ENCODE data around the gene FBXL7. TPM values are rescaled to one million over a fixed set of nuclear protein-coding genes. Genes with fewer than 3 reads are reported as not detected.

The FBXL7 gene
- polyA plus RNA-seq, 4 donors: 0.22 to 4.2 (median 2.7) TPM

- H3K4me1 ChIP-seq (ENCODE audit: control insufficient read depth in 3 of 3, insufficient read depth in 2 of 3, low read depth in 1 of 3, low read length in 2 of 3): no peaks in the 10 kb centered on the region
- FAIRE-seq: no peak
- 84 to 91% (median 84%) methylated on average over 5 of the region's 5 CpGs for WGBS, 3 donors
- no peaks in the 10 kb centered on the region for H3K27me3 ChIP-seq (ENCODE audit: control insufficient read depth in 3 of 3, insufficient read depth in 3 of 3, low read length in 3 of 3)
- H3K4me3 ChIP-seq (ENCODE audit: low read depth in 1 of 3, low read length in 3 of 3): no peak overlapping the region
- no peaks in the 10 kb centered on the region for H3K36me3 ChIP-seq (ENCODE audit: control insufficient read depth in 3 of 3, insufficient read depth in 2 of 3, low read depth in 1 of 3, low read length in 3 of 3)
- H3K27ac ChIP-seq (ENCODE audit: low read depth in 1 of 3, low read length in 2 of 3): no peak overlapping the region
- H3K9me3 ChIP-seq (ENCODE audit: control insufficient read depth in 2 of 2, insufficient read depth in 1 of 2, low read depth in 1 of 2, low read length in 1 of 2): no peaks in the 10 kb centered on the region
- no peak for DNase-seq
Observed at GRCh38 chr5:15640116-15640515, 140.1 kb downstream of the FBXL7 start.

GRCh38 chr5:15643731-15644130, 143.8 kb downstream of the FBXL7 start:
- FAIRE-seq (no peak), DNase-seq (no peak)
- Histone ChIP-seq H3K4me3 (ENCODE audit: low read depth in 1 of 3, low read length in 3 of 3) (no peak overlapping the region), H3K4me1 (ENCODE audit: control insufficient read depth in 3 of 3, insufficient read depth in 2 of 3, low read depth in 1 of 3, low read length in 2 of 3) (no peaks in the 10 kb centered on the region), H3K36me3 (ENCODE audit: control insufficient read depth in 3 of 3, insufficient read depth in 2 of 3, low read depth in 1 of 3, low read length in 3 of 3) (no peaks in the 10 kb centered on the region), H3K27me3 (ENCODE audit: control insufficient read depth in 3 of 3, insufficient read depth in 3 of 3, low read length in 3 of 3) (no peaks in the 10 kb centered on the region), H3K9me3 (ENCODE audit: control insufficient read depth in 2 of 2, insufficient read depth in 1 of 2, low read depth in 1 of 2, low read length in 1 of 2) (no peaks in the 10 kb centered on the region), H3K27ac (ENCODE audit: low read depth in 1 of 3, low read length in 2 of 3) (no peak overlapping the region)
- WGBS, 3 donors: 50 to 51% (median 50%) methylated on average over 3 of the region's 3 CpGs

- no peak for DNase-seq
- FAIRE-seq: no peak
- H3K9me3 ChIP-seq (ENCODE audit: control insufficient read depth in 2 of 2, insufficient read depth in 1 of 2, low read depth in 1 of 2, low read length in 1 of 2): no peaks in the 10 kb centered on the region
- H3K4me1 ChIP-seq (ENCODE audit: control insufficient read depth in 3 of 3, insufficient read depth in 2 of 3, low read depth in 1 of 3, low read length in 2 of 3): no peaks in the 10 kb centered on the region
- no peak overlapping the region for H3K27ac ChIP-seq (ENCODE audit: low read depth in 1 of 3, low read length in 2 of 3)
- no peaks in the 10 kb centered on the region for H3K36me3 ChIP-seq (ENCODE audit: control insufficient read depth in 3 of 3, insufficient read depth in 2 of 3, low read depth in 1 of 3, low read length in 3 of 3)
- no peak overlapping the region for H3K4me3 ChIP-seq (ENCODE audit: low read depth in 1 of 3, low read length in 3 of 3)
- WGBS, 3 donors: 59 to 69% (median 59%) methylated on average over 7 of the region's 7 CpGs
- H3K27me3 ChIP-seq (ENCODE audit: control insufficient read depth in 3 of 3, insufficient read depth in 3 of 3, low read length in 3 of 3): no peaks in the 10 kb centered on the region
Observed at GRCh38 chr5:15645381-15646160, 145.6 kb downstream of the FBXL7 start.

- DNase-seq (no peak), FAIRE-seq (no peak)
- Histone ChIP-seq H3K36me3 (ENCODE audit: control insufficient read depth in 3 of 3, insufficient read depth in 2 of 3, low read depth in 1 of 3, low read length in 3 of 3) (no peaks in the 10 kb centered on the region), H3K4me3 (ENCODE audit: low read depth in 1 of 3, low read length in 3 of 3) (no peak overlapping the region), H3K27me3 (ENCODE audit: control insufficient read depth in 3 of 3, insufficient read depth in 3 of 3, low read length in 3 of 3) (no peaks in the 10 kb centered on the region), H3K9me3 (ENCODE audit: control insufficient read depth in 2 of 2, insufficient read depth in 1 of 2, low read depth in 1 of 2, low read length in 1 of 2) (no peaks in the 10 kb centered on the region), H3K4me1 (ENCODE audit: control insufficient read depth in 3 of 3, insufficient read depth in 2 of 3, low read depth in 1 of 3, low read length in 2 of 3) (no peaks in the 10 kb centered on the region), H3K27ac (ENCODE audit: low read depth in 1 of 3, low read length in 2 of 3) (no peak overlapping the region)
- WGBS, 3 donors: 32 to 58% (median 39%) methylated on average over 4 of the region's 4 CpGs
Observed at GRCh38 chr5:15646371-15646770, 146.4 kb downstream of the FBXL7 start.

GRCh38 chr5:15647251-15647650, 147.3 kb downstream of the FBXL7 start:
- H3K36me3 ChIP-seq (ENCODE audit: control insufficient read depth in 3 of 3, insufficient read depth in 2 of 3, low read depth in 1 of 3, low read length in 3 of 3): no peaks in the 10 kb centered on the region
- 66 to 75% (median 70%) methylated on average over 4 of the region's 4 CpGs for WGBS, 3 donors
- H3K4me1 ChIP-seq (ENCODE audit: control insufficient read depth in 3 of 3, insufficient read depth in 2 of 3, low read depth in 1 of 3, low read length in 2 of 3): no peaks in the 10 kb centered on the region
- H3K27ac ChIP-seq (ENCODE audit: low read depth in 1 of 3, low read length in 2 of 3): no peak overlapping the region
- no peak for FAIRE-seq
- H3K9me3 ChIP-seq (ENCODE audit: control insufficient read depth in 2 of 2, insufficient read depth in 1 of 2, low read depth in 1 of 2, low read length in 1 of 2): no peaks in the 10 kb centered on the region
- DNase-seq: no peak
- no peaks in the 10 kb centered on the region for H3K27me3 ChIP-seq (ENCODE audit: control insufficient read depth in 3 of 3, insufficient read depth in 3 of 3, low read length in 3 of 3)
- H3K4me3 ChIP-seq (ENCODE audit: low read depth in 1 of 3, low read length in 3 of 3): no peak overlapping the region

GRCh38 chr5:15650266-15650665, 150.3 kb downstream of the FBXL7 start:
- Histone ChIP-seq H3K36me3 (ENCODE audit: control insufficient read depth in 3 of 3, insufficient read depth in 2 of 3, low read depth in 1 of 3, low read length in 3 of 3) (no peaks in the 10 kb centered on the region), H3K27ac (ENCODE audit: low read depth in 1 of 3, low read length in 2 of 3) (no peak overlapping the region), H3K4me3 (ENCODE audit: low read depth in 1 of 3, low read length in 3 of 3) (no peak overlapping the region), H3K27me3 (ENCODE audit: control insufficient read depth in 3 of 3, insufficient read depth in 3 of 3, low read length in 3 of 3) (no peaks in the 10 kb centered on the region), H3K9me3 (ENCODE audit: control insufficient read depth in 2 of 2, insufficient read depth in 1 of 2, low read depth in 1 of 2, low read length in 1 of 2) (no peaks in the 10 kb centered on the region), H3K4me1 (ENCODE audit: control insufficient read depth in 3 of 3, insufficient read depth in 2 of 3, low read depth in 1 of 3, low read length in 2 of 3) (no peaks in the 10 kb centered on the region)
- FAIRE-seq (no peak), DNase-seq (no peak)
- 67 to 84% (median 72%) methylated on average over 2 of the region's 2 CpGs for WGBS, 3 donors

- WGBS, 3 donors: 2 to 74% (median 10%) methylated on average over 1 of the region's 1 CpG
- Histone ChIP-seq H3K9me3 (ENCODE audit: control insufficient read depth in 2 of 2, insufficient read depth in 1 of 2, low read depth in 1 of 2, low read length in 1 of 2) (no peaks in the 10 kb centered on the region), H3K4me3 (ENCODE audit: low read depth in 1 of 3, low read length in 3 of 3) (no peak overlapping the region), H3K27ac (ENCODE audit: low read depth in 1 of 3, low read length in 2 of 3) (no peak overlapping the region), H3K27me3 (ENCODE audit: control insufficient read depth in 3 of 3, insufficient read depth in 3 of 3, low read length in 3 of 3) (no peaks in the 10 kb centered on the region), H3K4me1 (ENCODE audit: control insufficient read depth in 3 of 3, insufficient read depth in 2 of 3, low read depth in 1 of 3, low read length in 2 of 3) (no peaks in the 10 kb centered on the region), H3K36me3 (ENCODE audit: control insufficient read depth in 3 of 3, insufficient read depth in 2 of 3, low read depth in 1 of 3, low read length in 3 of 3) (no peaks in the 10 kb centered on the region)
- DNase-seq (no peak), FAIRE-seq (no peak)
Observed at GRCh38 chr5:15654779-15655178, 154.8 kb downstream of the FBXL7 start.

- no peak overlapping the region for H3K4me3 ChIP-seq (ENCODE audit: low read depth in 1 of 3, low read length in 3 of 3)
- H3K4me1 ChIP-seq (ENCODE audit: control insufficient read depth in 3 of 3, insufficient read depth in 2 of 3, low read depth in 1 of 3, low read length in 2 of 3): no peaks in the 10 kb centered on the region
- H3K27me3 ChIP-seq (ENCODE audit: control insufficient read depth in 3 of 3, insufficient read depth in 3 of 3, low read length in 3 of 3): no peaks in the 10 kb centered on the region
- FAIRE-seq (no peak), DNase-seq (no peak)
- H3K9me3 ChIP-seq (ENCODE audit: control insufficient read depth in 2 of 2, insufficient read depth in 1 of 2, low read depth in 1 of 2, low read length in 1 of 2): no peaks in the 10 kb centered on the region
- H3K36me3 ChIP-seq (ENCODE audit: control insufficient read depth in 3 of 3, insufficient read depth in 2 of 3, low read depth in 1 of 3, low read length in 3 of 3): no peaks in the 10 kb centered on the region
- H3K27ac ChIP-seq (ENCODE audit: low read depth in 1 of 3, low read length in 2 of 3): no peak overlapping the region
- WGBS, 3 donors: 63 to 75% (median 69%) methylated on average over 4 of the region's 4 CpGs
Observed at GRCh38 chr5:15655683-15656082, 155.7 kb downstream of the FBXL7 start.

GRCh38 chr5:15664961-15665360, 165.0 kb downstream of the FBXL7 start:
- Histone ChIP-seq H3K4me1 (ENCODE audit: control insufficient read depth in 3 of 3, insufficient read depth in 2 of 3, low read depth in 1 of 3, low read length in 2 of 3) (no peaks in the 10 kb centered on the region), H3K9me3 (ENCODE audit: control insufficient read depth in 2 of 2, insufficient read depth in 1 of 2, low read depth in 1 of 2, low read length in 1 of 2) (no peaks in the 10 kb centered on the region), H3K36me3 (ENCODE audit: control insufficient read depth in 3 of 3, insufficient read depth in 2 of 3, low read depth in 1 of 3, low read length in 3 of 3) (no peaks in the 10 kb centered on the region), H3K27me3 (ENCODE audit: control insufficient read depth in 3 of 3, insufficient read depth in 3 of 3, low read length in 3 of 3) (no peaks in the 10 kb centered on the region), H3K27ac (ENCODE audit: low read depth in 1 of 3, low read length in 2 of 3) (no peak overlapping the region), H3K4me3 (ENCODE audit: low read depth in 1 of 3, low read length in 3 of 3) (no peak overlapping the region)
- DNase-seq (no peak), FAIRE-seq (no peak)
